ENCODE data around the gene PRR29. TPM values are rescaled to one million over a fixed set of nuclear protein-coding genes. Genes with fewer than 3 reads are reported as not detected.
"Not testable (repeated sequence)": the region's sequence is repeated elsewhere in the genome, so short reads cannot be mapped to it uniquely, and the experiment has no call there.

PRR29 gene
- total RNA-seq, 1 donor from 2014 or later = 0.08 TPM

GRCh38 chr17:63975541-63976092 lies 22.5 kb upstream of the PRR29 start:
- H3K27me3 ChIP-seq (ENCODE audit: control insufficient read depth, insufficient read depth, low read length) = no peaks in the 10 kb centered on the region
- H3K4me3 ChIP-seq (ENCODE audit: low read depth, low read length) = no peak overlapping the region
- DNase-seq (ENCODE audit: low read depth) = no peak
- TF ChIP-seq, protein P1, sequence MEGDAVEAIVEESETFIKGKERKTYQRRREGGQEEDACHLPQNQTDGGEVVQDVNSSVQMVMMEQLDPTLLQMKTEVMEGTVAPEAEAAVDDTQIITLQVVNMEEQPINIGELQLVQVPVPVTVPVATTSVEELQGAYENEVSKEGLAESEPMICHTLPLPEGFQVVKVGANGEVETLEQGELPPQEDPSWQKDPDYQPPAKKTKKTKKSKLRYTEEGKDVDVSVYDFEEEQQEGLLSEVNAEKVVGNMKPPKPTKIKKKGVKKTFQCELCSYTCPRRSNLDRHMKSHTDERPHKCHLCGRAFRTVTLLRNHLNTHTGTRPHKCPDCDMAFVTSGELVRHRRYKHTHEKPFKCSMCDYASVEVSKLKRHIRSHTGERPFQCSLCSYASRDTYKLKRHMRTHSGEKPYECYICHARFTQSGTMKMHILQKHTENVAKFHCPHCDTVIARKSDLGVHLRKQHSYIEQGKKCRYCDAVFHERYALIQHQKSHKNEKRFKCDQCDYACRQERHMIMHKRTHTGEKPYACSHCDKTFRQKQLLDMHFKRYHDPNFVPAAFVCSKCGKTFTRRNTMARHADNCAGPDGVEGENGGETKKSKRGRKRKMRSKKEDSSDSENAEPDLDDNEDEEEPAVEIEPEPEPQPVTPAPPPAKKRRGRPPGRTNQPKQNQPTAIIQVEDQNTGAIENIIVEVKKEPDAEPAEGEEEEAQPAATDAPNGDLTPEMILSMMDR (IDR thresholded peaks at IDR 0.05; ENCODE audit: insufficient read depth, low read length, poor library complexity, severe bottlenecking) = no peak
- no peaks in the 10 kb centered on the region for H3K36me3 ChIP-seq (ENCODE audit: control insufficient read depth, insufficient read depth, low read length)

- no peak overlapping the region for H3K4me3 ChIP-seq (ENCODE audit: low read depth, low read length)
- DNase-seq (ENCODE audit: low read depth) = no peak
- TF ChIP-seq, protein P1 (IDR thresholded peaks at IDR 0.05; ENCODE audit: insufficient read depth, low read length, poor library complexity, severe bottlenecking) = no peak
- H3K27me3 ChIP-seq (ENCODE audit: control insufficient read depth, insufficient read depth, low read length) = no peaks in the 10 kb centered on the region
- H3K36me3 ChIP-seq (ENCODE audit: control insufficient read depth, insufficient read depth, low read length) = no peaks in the 10 kb centered on the region
Observed at GRCh38 chr17:63976702-63977101, 21.4 kb upstream of the PRR29 start.

GRCh38 chr17:63978272-63979200 lies 19.6 kb upstream of the PRR29 start:
- H3K27me3 ChIP-seq (ENCODE audit: control insufficient read depth, insufficient read depth, low read length) = no peaks in the 10 kb centered on the region
- no peak for DNase-seq (ENCODE audit: low read depth)
- TF ChIP-seq, protein P1 (IDR thresholded peaks at IDR 0.05; ENCODE audit: insufficient read depth, low read length, poor library complexity, severe bottlenecking) = no peak
- no peak overlapping the region for H3K4me3 ChIP-seq (ENCODE audit: low read depth, low read length)
- no peaks in the 10 kb centered on the region for H3K36me3 ChIP-seq (ENCODE audit: control insufficient read depth, insufficient read depth, low read length)

DNA sequence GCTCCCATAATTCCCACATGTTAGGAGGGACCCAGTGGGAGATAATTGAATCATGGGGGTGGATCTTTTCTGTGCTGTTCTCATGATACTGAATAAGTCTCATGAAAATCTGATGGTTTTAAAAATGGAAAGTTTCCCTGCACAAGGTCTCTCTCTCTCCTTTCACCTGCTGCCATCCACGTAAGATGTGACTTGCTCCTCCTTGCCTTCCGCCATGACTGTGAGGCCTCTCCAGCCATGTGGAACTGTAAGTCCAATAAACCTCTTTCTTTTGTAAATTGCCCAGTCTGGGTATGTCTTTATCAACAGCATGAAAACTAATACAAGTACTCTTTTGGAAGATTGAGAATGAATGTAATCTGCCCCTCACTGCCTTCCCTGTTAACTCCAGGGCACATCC lies 15.5 kb upstream of the PRR29 start:
- not testable (repeated sequence) for H3K27me3 ChIP-seq (ENCODE audit: control insufficient read depth, insufficient read depth, low read length); H3K4me3 ChIP-seq (ENCODE audit: low read depth, low read length); H3K36me3 ChIP-seq (ENCODE audit: control insufficient read depth, insufficient read depth, low read length); DNase-seq (ENCODE audit: low read depth)

GRCh38 chr17:63983320-63983719 lies 14.8 kb upstream of the PRR29 start:
- Histone ChIP-seq H3K36me3 (ENCODE audit: control insufficient read depth, insufficient read depth, low read length) (no peaks in the 10 kb centered on the region), H3K27me3 (ENCODE audit: control insufficient read depth, insufficient read depth, low read length) (no peaks in the 10 kb centered on the region), H3K4me3 (ENCODE audit: low read depth, low read length) (no peak overlapping the region)
- DNase-seq (ENCODE audit: low read depth) = no peak
- TF ChIP-seq, protein P1 (IDR thresholded peaks at IDR 0.05; ENCODE audit: insufficient read depth, low read length, poor library complexity, severe bottlenecking) = no peak

DNA sequence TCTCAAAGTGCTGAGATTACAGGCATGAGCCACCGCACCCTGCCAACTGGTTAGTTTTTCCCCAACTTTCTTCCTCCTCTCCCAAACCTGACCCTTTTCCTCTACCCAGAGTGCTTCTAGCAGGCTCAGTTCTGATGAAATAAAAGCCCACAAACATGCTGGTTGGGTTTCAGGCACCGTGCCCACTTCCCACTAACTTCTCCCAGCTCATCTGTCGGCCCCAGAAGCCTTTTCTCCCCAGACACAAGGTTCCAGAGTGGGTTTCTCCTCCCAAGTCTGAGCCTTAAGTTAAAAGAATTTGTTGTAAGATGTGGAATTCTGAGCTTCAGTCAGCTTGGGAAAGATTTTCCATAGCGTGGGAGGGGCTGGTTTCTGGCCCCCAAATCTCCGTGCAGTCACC lies 13.9 kb upstream of the PRR29 start:
- TF ChIP-seq, protein P1 (IDR thresholded peaks at IDR 0.05; ENCODE audit: insufficient read depth, low read length, poor library complexity, severe bottlenecking) = no peak
- H3K27me3 ChIP-seq (ENCODE audit: control insufficient read depth, insufficient read depth, low read length) = peaks cover 7% of the 10 kb centered on the region
- no peak overlapping the region for H3K4me3 ChIP-seq (ENCODE audit: low read depth, low read length)
- no peaks in the 10 kb centered on the region for H3K36me3 ChIP-seq (ENCODE audit: control insufficient read depth, insufficient read depth, low read length)
- no peak for DNase-seq (ENCODE audit: low read depth)

Measured in kidney epithelial cell (primary cell).